Medulla oblongata (tissue), 1 donor: Measurements from ENCODE around the gene MYOCOS.

Source experiments
- DNase-seq: peaks from one replicate; pipeline ENCODE4 v3.0.0-alpha.2; 2015; ENCODE audit errors: extremely low spot score

MYOCOS gene

GRCh38 chr1:171663036-171663853, 41.2 kb downstream of the MYOCOS start:
- DNase-seq, result peak; percentile 24

GRCh38 chr1:171663854-171664575, 42.0 kb downstream of the MYOCOS start:
- DNase-seq, result no peak

- DNase-seq, result no peak
These were observed 42.9 kb downstream of the MYOCOS start for GRCh38 chr1:171664976-171665375.

- no peak for DNase-seq
These were observed 44.2 kb downstream of the MYOCOS start for GRCh38 chr1:171666114-171666769.

GRCh38 chr1:171668372-171668771, 46.3 kb downstream of the MYOCOS start:
- no peak for DNase-seq

- DNase-seq, result no peak
These were observed 48.7 kb downstream of the MYOCOS start for GRCh38 chr1:171670739-171671138.

- DNase-seq, result peak; percentile 48
These were observed 52.7 kb downstream of the MYOCOS start for GRCh38 chr1:171674431-171675405.
